Measurements from ENCODE around the gene AEBP2. TPM values are rescaled to one million over a fixed set of nuclear protein-coding genes. Genes with fewer than 3 reads are reported as not detected.

Gene AEBP2
- total RNA-seq, 2 experiments from 2014 or later, result 42.9 to 44.8 TPM

- H3K36me3 Mint-ChIP-seq (ENCODE audit: low read depth), result peaks cover 56% of the 10 kb centered on the region
- H3K4me1 Mint-ChIP-seq (ENCODE audit: low read depth), result peaks cover 87% of the 10 kb centered on the region
- ChIA-PET POLR2A (interaction anchor here (0.6 kb wide), 1 partner anchor 21 kb away, joined by 3 read pairs; no protein-coding TSS in a partner anchor), CTCF (no interaction called here)
- peaks cover 9% of the 10 kb centered on the region for H3K4me1 ChIP-seq (ENCODE audit: insufficient read depth, low read length)
- intact Hi-C loops (cut with DNase I, micrococcal nuclease), result no loop called here
- TF ChIP-seq CTCF (IDR thresholded peaks at IDR 0.05), result no peak
- peak overlapping the region; percentile 79 for H3K27ac Mint-ChIP-seq
- H3K27ac ChIP-seq (ENCODE audit: low read depth in 1 of 2, low read length in 2 of 2), result no peak overlapping the region
- H3K9me3 Mint-ChIP-seq, result no peaks in the 10 kb centered on the region
- no peaks in the 10 kb centered on the region for H3K27me3 Mint-ChIP-seq
- H3K27me3 ChIP-seq (ENCODE audit: control insufficient read depth in 1 of 2, insufficient read depth in 2 of 2, low read length in 2 of 2), result no peaks in the 10 kb centered on the region
- peaks cover 11% of the 10 kb centered on the region for H3K36me3 ChIP-seq (ENCODE audit: insufficient read depth, low read length)
- H3K4me3 ChIP-seq (ENCODE audit: low read length), result no peak overlapping the region
- DNase-seq (no peak), ATAC-seq (ENCODE audit: poor library complexity) (no peak)
- H3K9me3 ChIP-seq (ENCODE audit: control insufficient read depth in 1 of 2, insufficient read depth in 1 of 2, low read length in 2 of 2), result no peaks in the 10 kb centered on the region
- H3K4me3 Mint-ChIP-seq, result no peak overlapping the region
Observed at GRCh38 chr12:19458733-19459132, 19.4 kb downstream of the AEBP2 start.

GRCh38 chr12:19461999-19462398 is 22.7 kb downstream of the AEBP2 start:
- Histone ChIP-seq H3K27me3 (ENCODE audit: control insufficient read depth in 1 of 2, insufficient read depth in 2 of 2, low read length in 2 of 2) (no peaks in the 10 kb centered on the region), H3K9me3 (ENCODE audit: control insufficient read depth in 1 of 2, insufficient read depth in 1 of 2, low read length in 2 of 2) (no peaks in the 10 kb centered on the region), H3K4me3 (ENCODE audit: low read length) (no peak overlapping the region), H3K36me3 (ENCODE audit: insufficient read depth, low read length) (peaks cover 26% of the 10 kb centered on the region), H3K27ac (ENCODE audit: low read depth in 1 of 2, low read length in 2 of 2) (no peak overlapping the region), H3K4me1 (ENCODE audit: insufficient read depth, low read length) (peaks cover 7% of the 10 kb centered on the region)
- no peak for TF ChIP-seq CTCF (IDR thresholded peaks at IDR 0.05)
- H3K27me3 Mint-ChIP-seq, result no peaks in the 10 kb centered on the region
- ChIA-PET POLR2A (no interaction called here), CTCF (no interaction called here)
- ATAC-seq (ENCODE audit: poor library complexity) (no peak), DNase-seq (no peak)
- no peak overlapping the region for H3K27ac Mint-ChIP-seq
- intact Hi-C loops (cut with DNase I, micrococcal nuclease), result no loop called here
- H3K4me1 Mint-ChIP-seq (ENCODE audit: low read depth), result peaks cover 63% of the 10 kb centered on the region
- no peaks in the 10 kb centered on the region for H3K9me3 Mint-ChIP-seq
- H3K36me3 Mint-ChIP-seq (ENCODE audit: low read depth), result peaks cover 62% of the 10 kb centered on the region
- H3K4me3 Mint-ChIP-seq, result no peak overlapping the region

DNA sequence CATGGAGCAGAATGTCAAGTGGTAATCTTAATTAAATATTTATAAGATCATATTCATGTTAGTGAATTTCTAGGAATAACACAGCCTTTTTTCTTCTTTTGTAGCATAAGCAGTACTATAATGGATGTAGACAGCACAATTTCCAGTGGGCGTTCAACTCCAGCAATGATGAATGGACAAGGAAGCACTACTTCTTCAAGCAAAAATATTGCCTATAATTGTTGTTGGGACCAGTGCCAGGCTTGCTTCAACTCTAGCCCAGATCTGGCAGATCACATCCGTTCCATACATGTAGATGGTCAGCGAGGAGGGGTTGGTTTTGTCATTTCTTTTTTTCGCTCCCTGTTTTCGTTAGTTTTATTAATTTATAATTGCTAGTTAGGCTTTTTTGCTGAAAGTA is 23.1 kb downstream of the AEBP2 start:
- intact Hi-C loops (cut with DNase I, micrococcal nuclease), result no loop called here
- no peak overlapping the region for H3K4me3 ChIP-seq (ENCODE audit: low read length)
- no peaks in the 10 kb centered on the region for H3K27me3 ChIP-seq (ENCODE audit: control insufficient read depth in 1 of 2, insufficient read depth in 2 of 2, low read length in 2 of 2)
- H3K27me3 Mint-ChIP-seq, result no peaks in the 10 kb centered on the region
- no peak overlapping the region for H3K27ac Mint-ChIP-seq
- peaks cover 7% of the 10 kb centered on the region for H3K4me1 ChIP-seq (ENCODE audit: insufficient read depth, low read length)
- no peak overlapping the region for H3K27ac ChIP-seq (ENCODE audit: low read depth in 1 of 2, low read length in 2 of 2)
- no peak for TF ChIP-seq CTCF (IDR thresholded peaks at IDR 0.05)
- POLR2A ChIA-PET, result no interaction called here
- H3K4me1 Mint-ChIP-seq (ENCODE audit: low read depth), result peaks cover 61% of the 10 kb centered on the region
- no peaks in the 10 kb centered on the region for H3K9me3 ChIP-seq (ENCODE audit: control insufficient read depth in 1 of 2, insufficient read depth in 1 of 2, low read length in 2 of 2)
- H3K9me3 Mint-ChIP-seq, result no peaks in the 10 kb centered on the region
- CTCF ChIA-PET, result no interaction called here
- DNase-seq (no peak), ATAC-seq (ENCODE audit: poor library complexity) (no peak)
- H3K36me3 Mint-ChIP-seq (ENCODE audit: low read depth), result peaks cover 62% of the 10 kb centered on the region
- H3K36me3 ChIP-seq (ENCODE audit: insufficient read depth, low read length), result peaks cover 30% of the 10 kb centered on the region
- no peak overlapping the region for H3K4me3 Mint-ChIP-seq

All from CD4-positive, alpha-beta T cell (primary cell).